ENCODE results near the gene PLEK2.
"Not testable (repeated sequence)": the region's sequence is repeated elsewhere in the genome, so short reads cannot be mapped to it uniquely, and the experiment has no call there.

PLEK2 gene, protein sequence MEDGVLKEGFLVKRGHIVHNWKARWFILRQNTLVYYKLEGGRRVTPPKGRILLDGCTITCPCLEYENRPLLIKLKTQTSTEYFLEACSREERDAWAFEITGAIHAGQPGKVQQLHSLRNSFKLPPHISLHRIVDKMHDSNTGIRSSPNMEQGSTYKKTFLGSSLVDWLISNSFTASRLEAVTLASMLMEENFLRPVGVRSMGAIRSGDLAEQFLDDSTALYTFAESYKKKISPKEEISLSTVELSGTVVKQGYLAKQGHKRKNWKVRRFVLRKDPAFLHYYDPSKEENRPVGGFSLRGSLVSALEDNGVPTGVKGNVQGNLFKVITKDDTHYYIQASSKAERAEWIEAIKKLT

GRCh38 chr14:67411820-67412421 is at the start of gene PLEK2:
PLEK2 (minus strand) TSS chr14:67412165; CDS start chr14:67412059, 106 bp downstream.
- DNase-seq: peak; percentile 81

GRCh38 chr14:67461341-67461985 is 49.5 kb upstream of the PLEK2 start:
- no peak for DNase-seq

DNA sequence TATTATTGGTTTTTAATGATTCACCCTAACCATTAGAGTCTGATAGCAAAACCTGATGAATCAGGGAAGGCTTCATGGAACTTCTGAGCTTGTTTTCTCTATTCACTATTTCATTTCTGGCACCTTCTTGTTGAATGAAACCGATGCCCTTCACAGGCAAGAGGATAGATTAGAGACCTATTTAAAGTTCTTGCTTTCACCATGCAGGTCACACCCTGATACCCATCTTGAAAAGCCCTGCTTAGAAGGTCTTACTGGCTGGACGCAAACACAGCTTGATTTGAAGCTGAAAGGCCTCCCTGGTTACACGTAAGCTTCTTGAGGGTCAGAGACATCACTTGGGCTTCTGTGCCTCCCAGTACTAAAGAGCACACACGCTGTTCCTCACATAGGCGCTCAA is 47.4 kb upstream of the PLEK2 start:
- DNase-seq: no peak

GRCh38 chr14:67457782-67458181 is 45.8 kb upstream of the PLEK2 start:
- DNase-seq: no peak

GRCh38 chr14:67456732-67457131 is 44.8 kb upstream of the PLEK2 start:
- DNase-seq: no peak

- no peak for DNase-seq
These were observed 41.8 kb upstream of the PLEK2 start for GRCh38 chr14:67453575-67454300.

- DNase-seq: not testable (repeated sequence)
These were observed 39.7 kb upstream of the PLEK2 start for GRCh38 chr14:67451667-67452066.

- DNase-seq: no peak
These were observed 37.1 kb upstream of the PLEK2 start for GRCh38 chr14:67449096-67449495.

DNA sequence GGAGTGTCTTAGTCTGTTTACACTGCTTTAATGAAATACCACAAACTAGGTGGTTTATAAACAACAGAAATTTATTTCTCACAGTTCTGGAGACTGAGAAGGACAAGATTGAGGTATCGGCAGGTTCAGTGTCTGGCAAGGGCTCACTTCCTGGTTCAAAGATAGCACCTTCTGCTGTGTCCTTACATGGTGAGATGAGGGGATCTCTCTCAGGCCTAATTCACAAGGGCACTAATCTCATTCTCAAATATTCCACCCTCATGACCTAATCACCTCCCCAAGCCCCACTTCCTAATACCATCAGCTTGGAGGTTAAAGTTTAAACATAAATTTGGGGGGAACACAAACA is 35.0 kb upstream of the PLEK2 start:
- DNase-seq: no peak

DNA sequence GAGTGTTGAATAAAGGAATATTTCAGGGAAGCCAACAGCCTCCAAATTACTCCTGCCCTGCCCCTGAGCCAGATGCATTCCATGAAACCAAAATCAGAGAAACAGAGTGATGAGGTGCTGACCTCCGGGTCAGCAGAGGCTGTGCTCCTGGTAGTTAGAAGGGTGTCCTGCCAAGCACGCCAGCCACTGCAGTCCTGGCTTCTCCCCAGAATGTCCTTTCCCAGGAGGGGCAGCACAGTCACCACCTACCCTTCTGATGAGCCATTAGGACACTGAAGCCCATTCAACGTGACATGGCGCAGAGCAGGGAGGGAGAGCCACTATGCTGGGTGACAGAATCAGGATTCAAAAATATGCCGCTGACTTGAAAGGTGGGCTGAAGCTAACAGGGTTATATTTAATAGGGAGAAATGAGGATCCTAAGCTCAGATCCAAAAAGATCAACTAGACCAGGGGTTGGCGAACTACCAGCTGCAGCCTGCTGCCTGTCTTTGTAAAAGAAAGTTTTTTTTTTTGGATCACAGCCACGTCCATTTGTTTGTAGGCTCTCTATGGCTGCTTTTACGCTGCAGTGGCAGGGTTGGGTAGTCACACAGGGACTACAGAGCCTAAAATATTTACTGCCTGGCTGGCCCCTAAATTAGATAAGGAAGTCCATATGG is 34.5 kb upstream of the PLEK2 start:
- DNase-seq: no peak

DNA sequence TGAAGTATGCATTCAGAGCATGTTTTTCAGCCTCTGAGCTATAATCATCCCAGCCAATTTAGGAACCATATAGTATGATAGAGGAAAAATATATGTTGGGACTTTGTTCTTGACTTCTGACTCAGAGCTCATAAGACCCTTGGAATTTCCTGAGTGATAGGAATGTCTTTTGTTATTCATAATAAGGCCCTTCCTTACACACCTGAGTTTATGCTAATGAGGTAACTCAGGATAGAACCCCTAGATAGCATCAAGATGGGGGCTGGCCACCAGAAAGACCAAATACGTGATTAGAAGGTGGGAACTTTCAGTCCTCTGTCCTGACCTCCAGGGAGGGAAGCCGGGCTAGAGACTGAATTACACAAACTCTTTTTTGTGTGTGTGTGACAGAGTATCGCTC is 32.4 kb upstream of the PLEK2 start:
- DNase-seq: no peak

DNA sequence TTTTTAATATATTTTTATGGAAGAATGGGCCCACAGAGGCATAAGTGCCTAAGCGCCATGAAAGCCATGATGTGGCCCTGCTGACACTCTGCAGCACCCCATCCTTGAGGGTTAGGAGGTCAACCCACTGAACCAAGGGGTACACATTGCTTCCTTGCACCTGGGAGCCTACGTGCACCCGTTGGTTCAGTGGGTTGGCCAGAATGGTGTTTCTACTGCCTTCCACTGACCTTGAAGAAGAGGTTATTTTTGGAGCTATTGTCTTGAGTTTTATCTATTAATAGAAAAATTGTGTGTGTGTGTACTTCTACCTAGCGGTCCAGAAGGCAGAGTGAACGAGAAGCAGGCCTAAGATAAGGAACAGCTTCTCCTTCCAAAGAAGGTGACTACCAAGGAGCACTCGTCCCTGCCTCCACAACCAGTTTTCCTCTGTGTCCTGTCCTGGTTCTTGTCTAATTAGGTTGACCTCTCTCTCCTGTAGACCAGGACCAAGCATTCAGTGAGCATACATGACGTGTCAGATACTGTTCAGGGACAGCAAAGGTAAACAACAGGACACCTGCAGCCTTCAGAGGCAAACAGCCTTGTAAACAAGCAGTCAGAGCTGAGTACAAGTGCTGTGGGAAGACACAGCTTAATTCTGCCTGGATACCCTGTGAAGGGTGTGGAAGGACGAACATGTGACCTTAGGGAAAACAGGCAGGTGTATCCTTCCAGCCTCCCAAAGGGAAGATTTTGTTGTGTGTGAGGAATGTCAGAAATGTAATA is 30.4 kb upstream of the PLEK2 start:
- DNase-seq: no peak

DNA sequence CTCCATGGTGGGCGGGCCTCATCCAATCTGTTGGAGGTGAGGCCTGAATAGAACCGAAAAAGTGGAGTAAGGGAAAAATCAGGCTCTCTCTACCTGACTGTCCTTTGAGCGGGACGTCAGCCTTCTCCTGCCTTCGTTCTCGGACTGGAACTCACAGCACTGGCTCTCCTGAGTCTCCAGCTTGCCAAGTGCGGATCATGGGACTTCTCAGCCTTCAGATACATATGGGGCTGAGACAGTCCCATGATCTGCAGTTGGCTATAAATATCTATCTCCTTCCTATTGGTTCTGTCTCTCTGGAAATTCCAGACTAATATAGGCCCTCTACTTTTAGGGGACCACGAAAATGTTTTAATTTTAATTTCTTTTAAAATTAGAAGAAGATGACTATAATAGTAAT is 29.7 kb upstream of the PLEK2 start:
- DNase-seq: no peak

GRCh38 chr14:67441256-67441655 is 29.3 kb upstream of the PLEK2 start:
- DNase-seq: no peak

- DNase-seq: no peak
These were observed 28.5 kb upstream of the PLEK2 start for GRCh38 chr14:67440513-67440912.

- DNase-seq: no peak
These were observed 27.0 kb upstream of the PLEK2 start for GRCh38 chr14:67438969-67439368.

DNA sequence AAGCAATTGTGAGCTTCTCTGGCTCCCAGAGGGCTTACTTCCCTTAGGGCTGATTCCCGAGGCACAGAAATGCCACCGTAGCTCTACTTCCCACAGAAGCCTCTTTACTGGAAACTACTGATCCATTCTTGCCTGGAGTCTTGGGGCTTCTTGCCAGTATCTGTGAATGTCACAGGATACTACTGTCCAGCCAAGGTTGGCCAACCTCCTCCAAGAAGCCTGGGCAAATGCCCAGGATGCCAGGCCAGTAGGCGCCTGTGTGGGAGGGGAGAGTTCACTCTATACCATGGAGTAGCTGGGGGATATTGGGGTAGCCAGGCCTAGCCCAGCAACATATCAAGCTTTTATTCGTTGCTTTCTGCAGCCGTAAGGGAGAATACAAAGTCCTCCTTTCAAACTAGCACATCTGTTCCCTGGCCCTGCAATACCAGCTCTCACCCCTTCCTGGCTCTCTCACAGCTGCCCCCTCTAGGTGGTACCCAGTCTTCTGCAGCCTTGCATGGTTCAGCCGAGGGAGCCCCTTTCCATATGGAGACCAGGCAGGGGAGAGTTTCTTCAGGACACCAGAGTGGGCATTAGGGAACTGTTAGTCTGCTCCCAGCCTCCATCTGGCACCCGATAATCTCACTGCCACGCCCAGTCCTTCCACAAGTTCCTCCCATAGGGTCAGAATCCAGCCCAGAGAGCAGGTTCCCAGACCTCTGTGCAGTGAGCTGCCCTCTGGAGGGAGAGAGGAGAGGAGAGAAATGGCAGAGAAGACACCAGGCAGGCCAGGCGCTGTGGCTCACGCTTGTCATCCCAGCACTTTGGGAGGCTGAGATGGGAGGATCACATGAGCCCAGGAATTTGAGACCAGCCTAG is 24.3 kb upstream of the PLEK2 start:
- DNase-seq: no peak

DNA sequence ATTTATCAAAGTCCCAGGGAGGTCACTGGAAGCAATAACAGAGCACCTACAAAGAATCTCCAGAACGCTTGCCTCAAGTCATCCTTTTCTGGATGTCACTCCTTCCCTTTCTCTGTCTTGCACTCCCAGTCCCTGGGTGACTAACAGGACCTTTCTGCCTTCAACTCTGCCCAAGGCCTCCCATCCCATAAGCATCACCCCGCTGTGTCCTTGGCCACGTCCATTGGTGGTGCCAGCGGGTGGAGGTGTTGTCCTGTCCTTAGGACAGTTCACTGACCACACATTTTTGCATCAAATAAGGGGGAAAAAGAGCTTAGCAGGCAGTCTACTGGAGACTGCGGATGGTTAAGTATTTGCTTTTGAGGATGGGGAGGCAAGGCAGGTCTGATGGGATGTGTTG is 23.6 kb upstream of the PLEK2 start:
- no peak for DNase-seq

DNA sequence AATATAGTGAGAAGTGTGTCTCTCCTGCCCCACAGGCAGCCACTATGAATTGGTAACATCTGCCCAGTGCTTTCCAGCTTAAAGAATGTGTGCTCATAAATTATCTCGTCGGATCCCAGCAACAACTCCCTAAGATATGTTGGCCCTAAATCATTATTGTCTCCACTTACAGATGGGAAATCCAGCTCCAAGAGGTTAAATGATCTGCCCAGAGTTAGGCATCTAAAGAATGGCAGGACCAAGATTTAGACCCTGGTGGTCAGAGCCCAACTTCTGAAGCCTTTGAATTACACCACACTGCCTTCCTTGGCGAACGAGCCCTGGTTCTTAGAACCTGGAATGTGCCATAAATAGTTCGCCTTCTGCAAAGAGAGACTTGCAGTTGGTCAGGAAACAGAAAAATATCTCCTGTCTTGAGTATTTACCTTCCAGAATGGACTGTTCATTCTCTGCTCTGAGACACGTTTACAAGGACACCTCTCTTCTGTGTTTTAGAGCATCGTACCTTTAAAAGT is 20.1 kb upstream of the PLEK2 start:
- no peak for DNase-seq

GRCh38 chr14:67429510-67430205 is 17.7 kb upstream of the PLEK2 start:
- DNase-seq: no peak

Data from activated effector memory CD4-positive, alpha-beta T cell treated with anti-CD3 and anti-CD28 coated beads, Interleukin-2, amount 50 U/mL, for 16 hours (primary cell).